GM18508 (cell line): Measurements from ENCODE around the gene KIF26A.
"Not testable (repeated sequence)": the region's sequence is repeated elsewhere in the genome, so short reads cannot be mapped to it uniquely, and the experiment has no call there.

Source experiments
- ATAC-seq: cut with Tn5 transposase; IDR thresholded peaks from one replicate; pipeline ENCODE4 v1.9.1; 2021; ENCODE audit warnings: moderate number of reproducible peaks; ENCODE audit not compliant: insufficient read depth, unreplicated experiment

The KIF26A gene

GRCh38 chr14:104202259-104203070 is 64.1 kb downstream of the KIF26A start:
- ATAC-seq: no peak

DNA sequence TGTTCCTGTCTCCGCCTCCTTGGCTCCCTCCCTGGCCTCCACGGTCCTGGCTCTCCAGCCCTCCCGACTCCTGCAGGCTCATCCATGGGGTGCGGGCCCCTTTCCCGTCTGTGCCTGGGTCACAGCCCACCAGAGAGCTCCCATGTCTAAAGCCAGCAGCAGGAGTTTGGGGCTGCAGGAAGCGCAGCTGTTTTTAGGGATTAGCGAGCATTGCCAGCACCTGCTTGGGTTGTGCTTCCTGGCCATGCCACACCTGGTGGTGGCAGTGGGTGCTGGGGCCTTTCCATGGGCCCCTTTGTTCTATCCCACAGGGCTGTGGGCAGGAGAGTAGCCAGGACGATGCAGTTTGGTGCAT is 64.7 kb downstream of the KIF26A start:
- no peak for ATAC-seq

- no peak for ATAC-seq
Measured at GRCh38 chr14:104204660-104205149, 66.3 kb downstream of the KIF26A start.

GRCh38 chr14:104205781-104206180 is 67.4 kb downstream of the KIF26A start:
- no peak for ATAC-seq

- ATAC-seq: no peak
Measured at GRCh38 chr14:104206281-104206904, 68.0 kb downstream of the KIF26A start.

- no peak for ATAC-seq
Measured at GRCh38 chr14:104207142-104208014, 69.0 kb downstream of the KIF26A start.

GRCh38 chr14:104208015-104208295 is 69.6 kb downstream of the KIF26A start:
- ATAC-seq: not testable (repeated sequence)

GRCh38 chr14:104208331-104208730 is 69.9 kb downstream of the KIF26A start:
- ATAC-seq: not testable (repeated sequence)

DNA sequence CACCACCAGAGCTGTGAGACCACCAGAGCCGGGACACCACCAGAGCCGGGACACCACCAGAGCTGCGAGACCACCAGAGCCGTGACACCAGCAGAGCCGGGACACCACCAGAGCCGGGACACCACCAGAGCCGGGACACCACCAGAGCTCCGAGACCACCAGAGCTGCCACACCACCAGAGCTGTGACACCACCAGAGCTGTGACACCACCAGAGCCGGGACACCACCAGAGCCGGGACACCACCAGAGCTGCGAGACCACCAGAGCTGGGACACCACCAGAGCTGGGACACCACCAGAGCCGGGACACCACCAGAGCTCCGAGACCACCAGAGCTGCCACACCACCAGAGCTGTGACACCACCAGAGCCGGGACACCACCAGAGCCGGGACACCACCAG is 70.7 kb downstream of the KIF26A start:
- not testable (repeated sequence) for ATAC-seq

- no peak for ATAC-seq
Measured at GRCh38 chr14:104209985-104210816, 71.8 kb downstream of the KIF26A start.

DNA sequence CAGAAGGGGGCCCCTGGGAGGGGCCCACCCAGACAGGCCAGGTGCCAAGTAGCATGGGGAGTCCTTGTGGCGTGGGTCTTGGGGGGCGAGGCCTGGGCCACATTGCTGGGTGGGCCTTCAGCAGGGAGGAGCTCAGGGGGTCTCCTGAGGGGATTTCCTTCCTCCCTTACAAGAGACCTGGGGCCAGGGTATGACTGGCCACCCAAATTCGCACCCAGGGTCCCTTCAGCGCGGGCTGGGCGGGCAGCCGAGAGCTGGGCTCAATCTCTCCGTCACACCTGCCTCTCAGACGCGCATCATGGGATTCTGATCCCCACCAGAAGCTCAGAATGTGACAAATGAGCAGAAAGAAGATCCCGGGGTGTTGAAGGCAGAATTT is 72.4 kb downstream of the KIF26A start:
- no peak for ATAC-seq

- no peak for ATAC-seq
Measured at GRCh38 chr14:104211215-104211614, 72.8 kb downstream of the KIF26A start.

DNA sequence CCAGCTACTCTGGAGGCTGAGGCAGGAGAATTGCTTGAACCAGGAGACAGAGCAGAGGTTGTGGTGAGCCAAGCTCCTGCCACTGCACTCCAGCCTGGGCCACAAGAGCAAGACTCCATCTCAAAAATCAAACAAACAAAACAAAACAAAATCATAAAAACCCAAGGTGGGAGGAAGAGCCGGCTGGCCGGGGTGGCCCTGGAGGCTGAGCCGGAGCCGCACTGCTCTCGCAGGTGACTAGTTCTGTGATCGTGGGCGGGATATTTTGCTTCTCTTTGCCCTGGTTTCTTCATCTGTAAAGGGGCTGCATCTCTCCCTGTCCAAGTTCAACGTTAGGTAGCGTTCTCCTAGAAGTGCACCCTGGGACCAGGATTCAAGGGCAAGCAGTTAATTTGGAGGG is 73.4 kb downstream of the KIF26A start:
- no peak for ATAC-seq

DNA sequence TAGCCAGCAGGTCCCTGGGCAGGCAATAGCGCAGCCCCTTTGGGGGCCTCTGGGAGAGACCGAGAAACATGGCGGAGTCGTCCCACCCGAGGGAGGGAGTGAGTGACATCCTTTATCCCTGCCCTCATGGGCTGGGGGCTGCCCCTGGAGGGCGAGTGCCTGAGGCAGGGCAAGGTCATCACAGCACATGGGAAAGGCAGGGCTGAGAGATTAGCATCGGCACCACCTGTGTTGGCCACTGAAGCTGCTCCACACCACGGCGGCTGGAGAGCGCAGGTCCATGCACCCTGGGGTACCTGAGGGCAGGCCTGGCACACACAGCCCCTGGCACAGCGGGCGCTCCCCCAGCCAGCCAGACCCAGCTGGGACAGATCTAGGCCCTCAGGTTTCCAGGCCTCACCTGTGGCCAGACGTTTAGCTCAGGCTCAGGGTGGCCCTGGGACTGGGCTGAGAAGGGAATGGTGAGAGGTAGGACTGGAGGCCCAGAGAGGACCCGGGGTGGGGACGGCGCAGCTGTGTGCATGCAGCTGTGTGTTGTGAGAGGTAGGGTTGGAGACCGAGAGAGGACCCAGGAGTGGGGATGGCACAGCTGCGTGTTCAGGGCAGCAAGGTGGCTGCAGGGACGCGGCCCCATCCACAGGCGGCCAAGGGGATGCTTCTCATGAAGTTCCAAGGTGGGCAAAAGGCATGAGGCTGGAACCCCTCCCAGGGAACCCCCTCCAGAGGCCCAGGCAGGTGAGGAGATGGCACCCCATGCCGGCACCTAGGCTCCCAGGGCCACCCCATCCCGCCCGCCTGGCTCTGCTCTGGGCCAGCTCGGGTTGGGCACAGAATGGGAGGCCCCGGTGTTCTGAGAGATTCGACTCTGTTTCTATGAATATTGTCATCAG is 74.1 kb downstream of the KIF26A start:
- ATAC-seq: no peak

DNA sequence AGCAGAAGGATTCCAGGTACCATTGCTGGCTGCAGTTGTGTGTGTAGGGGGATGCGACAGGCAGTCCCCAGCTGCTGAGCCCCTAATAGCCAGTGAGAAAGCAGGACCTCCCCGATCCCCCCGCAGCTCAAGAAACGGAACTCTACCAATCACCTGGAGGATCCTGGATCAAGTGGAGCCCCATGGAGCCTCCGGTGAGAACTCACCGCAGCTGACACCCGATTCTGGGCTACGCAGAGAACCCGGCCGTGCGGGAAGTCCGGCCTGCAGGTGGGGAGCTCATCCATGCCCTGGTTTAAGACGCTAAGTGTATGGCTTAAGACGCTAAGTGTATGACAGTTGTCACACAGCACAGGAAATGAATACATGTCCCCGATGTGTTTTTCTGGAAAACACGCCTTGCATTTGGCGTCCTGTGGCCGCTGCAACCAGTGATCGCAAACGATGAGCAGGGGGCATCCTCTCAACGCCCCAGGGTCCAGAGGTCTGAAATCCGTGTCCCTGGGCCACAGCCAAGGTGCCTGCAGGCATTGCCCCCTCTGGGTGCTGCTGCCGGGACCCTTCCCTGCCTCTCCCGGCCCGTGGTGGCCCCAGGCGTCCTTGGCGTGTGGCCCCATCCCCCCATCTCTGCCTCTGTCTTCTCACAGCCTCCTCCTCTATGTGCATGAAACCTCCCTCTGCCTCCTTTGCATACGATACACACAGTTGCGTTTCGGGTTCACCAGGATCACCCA is 75.1 kb downstream of the KIF26A start:
- ATAC-seq: no peak

DNA sequence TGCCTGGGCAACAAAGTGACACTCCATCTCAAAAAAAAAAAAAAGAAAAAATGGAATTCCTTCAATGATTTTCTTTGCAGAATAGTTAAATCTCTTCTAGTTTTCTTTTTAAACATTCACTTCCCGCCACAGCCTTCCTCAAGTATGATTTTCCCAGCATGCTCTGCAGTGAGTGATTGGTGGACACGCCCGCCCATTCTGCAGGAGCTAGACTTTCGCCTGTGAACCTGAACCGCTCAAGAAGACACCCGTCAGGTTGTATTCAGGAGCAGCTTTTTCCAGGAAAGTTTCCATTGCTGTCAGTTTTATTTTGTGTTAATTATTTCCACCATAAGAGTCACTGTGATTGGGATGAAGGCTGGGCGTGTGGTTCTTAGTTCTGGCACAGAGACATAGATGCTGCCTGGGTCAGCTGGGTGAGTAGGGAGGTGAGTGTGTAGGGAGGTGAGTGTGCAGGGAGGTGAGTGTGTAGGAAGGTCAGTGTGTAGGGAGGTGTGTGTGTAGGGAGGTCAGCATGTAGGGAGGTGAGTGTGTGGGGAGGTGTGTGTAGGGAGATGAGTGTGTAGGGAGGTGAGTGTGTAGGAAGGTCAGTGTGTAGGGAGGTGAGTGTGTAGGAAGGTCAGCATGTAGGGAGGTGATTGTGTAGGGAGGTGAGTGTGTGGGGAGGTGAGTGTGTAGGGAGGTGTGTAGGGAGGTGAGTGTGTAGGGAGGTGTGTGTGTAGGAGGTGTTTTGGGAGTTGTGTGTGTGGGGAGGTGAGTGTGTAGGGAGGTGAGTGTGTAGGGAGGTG is 76.2 kb downstream of the KIF26A start:
- no peak for ATAC-seq

DNA sequence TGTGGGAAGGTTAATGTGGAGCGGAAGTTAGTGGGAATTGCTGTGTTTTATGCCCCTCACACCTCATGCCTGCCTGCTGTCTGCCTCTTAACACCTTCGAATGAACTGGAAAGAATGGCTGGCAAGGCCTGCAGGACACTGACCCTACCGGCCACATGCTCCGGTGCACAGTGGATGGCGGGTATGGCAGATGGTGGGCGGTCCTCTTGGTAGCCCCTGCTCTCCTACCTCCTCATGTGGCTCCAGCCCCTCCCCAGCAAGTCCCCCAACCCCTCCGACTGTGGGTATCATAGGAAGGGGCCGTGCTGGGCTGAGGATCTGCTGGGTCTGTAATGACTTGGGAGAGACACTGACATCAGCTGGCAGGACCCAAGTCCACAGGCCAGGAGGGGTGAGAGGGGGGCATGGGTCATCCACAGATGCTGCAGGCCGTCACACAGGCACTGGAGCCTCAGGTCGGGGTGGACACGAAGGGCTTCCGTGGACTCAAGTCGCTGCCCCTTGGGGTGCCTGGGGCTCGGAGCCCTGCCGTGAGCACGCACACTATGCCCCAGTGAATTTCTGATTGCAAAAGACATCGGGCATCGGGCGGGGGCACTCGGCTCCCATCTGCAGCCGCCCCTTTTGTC is 77.4 kb downstream of the KIF26A start:
- ATAC-seq: no peak
